ENCODE results near the gene OR7G2. TPM values are rescaled to one million over a fixed set of nuclear protein-coding genes. Genes with fewer than 3 reads are reported as not detected.

Gene OR7G2
- total and polyA plus RNA-seq, 9 of the 15 experiments (the other 6 are each of a cell fraction or from before 2014, with no cell fraction given), result 0.20 TPM; not detected in 8

GRCh38 chr19:9149997-9150396 lies 42.7 kb upstream of the OR7G2 start:
- Histone ChIP-seq H3K9ac (ENCODE audit: insufficient read depth in 1 of 2, low read depth in 2 of 2, low read length in 2 of 2) (no peak overlapping the region), H3K9me1 (ENCODE audit: control insufficient read depth, insufficient read depth, low read length) (no peaks in the 10 kb centered on the region), H3K36me3 (ENCODE audit: control insufficient read depth, insufficient read depth, low read length) (peaks cover 59% of the 10 kb centered on the region), H3K4me1 (replicated peaks in 1 of 2; ENCODE audit: control insufficient read depth in 2 of 2, insufficient read depth in 2 of 2, low read length in 2 of 2) (no peaks in the 10 kb centered on the region), H3K27ac (ENCODE audit: extremely low read depth, low read depth, low read length) (no peak overlapping the region), H3K4me3 (no peak overlapping the region), H3K27me3 (ENCODE audit: control insufficient read depth in 2 of 2, insufficient read depth in 2 of 2, low read length in 2 of 2) (no peaks in the 10 kb centered on the region), H3K4me2 (ENCODE audit: insufficient read depth, low read length) (no peak overlapping the region), H3K79me2 (ENCODE audit: control insufficient read depth, insufficient read depth, low read length) (peaks cover 97% of the 10 kb centered on the region), H2AFZ (ENCODE audit: low read depth, low read length) (no peak overlapping the region), H3K9me3 (replicated peaks; ENCODE audit: control insufficient read depth, insufficient read depth, low read depth, low read length) (peaks cover 21% of the 10 kb centered on the region), H4K20me1 (replicated peaks; ENCODE audit: control insufficient read depth, insufficient read depth, low read length) (no peaks in the 10 kb centered on the region)
- ATAC-seq (no peak), FAIRE-seq (no peak), DNase-seq (ENCODE audit: extremely low read depth in 1 of 4, low spot score in 3 of 4) (no peak)
- ChIA-PET POLR2A (no interaction called here), CTCF (ENCODE audit: low intra/inter-chr PET ratio) (no interaction called here)
- no TSS peak for BruUV-seq (replicated peaks)
- in situ Hi-C loops (cut with MboI), result no loop called here
- WGBS (ENCODE audit: insufficient coverage, low coverage, missing lambda C conversion rate), result 89% methylated on average over 4 of the region's 4 CpGs
- intact Hi-C loops (cut with micrococcal nuclease), result no loop called here
- TF ChIP-seq SRSF7 (optimal IDR thresholded peaks at IDR 0.05; ENCODE audit: low read depth, low read length), result no peak
- no peak for TF ChIP-seq ZBTB26 (CRISPR knock-in tag; IDR thresholded peaks at IDR 0.05)
- TF ChIP-seq ZBTB2 (IDR thresholded peaks at IDR 0.05), result no peak
- TF ChIP-seq FOXM1 (IDR thresholded peaks at IDR 0.05; ENCODE audit: low read depth), result no peak
- TF ChIP-seq FOXM1 (CRISPR knock-in tag; IDR thresholded peaks at IDR 0.05; ENCODE audit: low read depth), result no peak
- TF ChIP-seq C11orf30 (IDR thresholded peaks at IDR 0.05; ENCODE audit: low read depth), result no peak
- no peak for TF ChIP-seq BRF2 (IDR thresholded peaks at IDR 0.05; ENCODE audit: borderline replicate concordance, insufficient read depth, insufficient read length)
- TF ChIP-seq ZNF212 (CRISPR knock-in tag; IDR thresholded peaks at IDR 0.05), result no peak
- TF ChIP-seq NR0B1 (IDR thresholded peaks at IDR 0.05; ENCODE audit: partially characterized antibody), result no peak
- TF ChIP-seq MBD1 (CRISPR knock-in tag; IDR thresholded peaks at IDR 0.05), result no peak
- TF ChIP-seq ARID3B (CRISPR knock-in tag; IDR thresholded peaks at IDR 0.05; ENCODE audit: borderline replicate concordance), result no peak
- TF ChIP-seq ZNF583 (CRISPR knock-in tag; IDR thresholded peaks at IDR 0.05), result no peak
- TF ChIP-seq ZNF175 (CRISPR knock-in tag; IDR thresholded peaks at IDR 0.05; ENCODE audit: low read depth), result no peak

Data from K562 (cell line).